Lower leg skin (tissue), 4 donors: Measurements from ENCODE around the gene FERMT3. TPM values are rescaled to one million over a fixed set of nuclear protein-coding genes. Genes with fewer than 3 reads are reported as not detected.
"Not testable (repeated sequence)": the region's sequence is repeated elsewhere in the genome, so short reads cannot be mapped to it uniquely, and the experiment has no call there.

ENCODE experiments used
- DNase-seq, 2 donors: peaks; one replicate each; pipeline ENCODE4 v3.0.0-alpha.2; 2019; ENCODE audit warnings: low spot score in 2 of 2
- H3K4me3 ChIP-seq: fragments of 200-600 bp; sonication (generic); 2 replicates; pipeline ENCODE4 v1.5.1; 2017; ENCODE audit warnings: mild to moderate bottlenecking, low read depth; ENCODE audit not compliant: poor library complexity, severe bottlenecking
- CTCF ChIP-seq, 3 donors: fragments of 450-650 bp; IDR thresholded peaks; one replicate each; pipeline ENCODE4 v1.5.1; 2016; ENCODE audit warnings: antibody characterized with exemption in 3 of 3, mild to moderate bottlenecking in 3 of 3, moderate library complexity in 2 of 3
- POLR2A ChIP-seq, 2 donors: fragments of 450-650 bp; IDR thresholded peaks; one replicate each; pipeline ENCODE4 v1.6.1; 2016 to 2017; ENCODE audit warnings: antibody characterized with exemption in 2 of 2, mild to moderate bottlenecking in 1 of 2, moderate library complexity in 1 of 2
- WGBS, 2 donors: methylation state at CpG; one replicate each; pipeline ENCODE4 v1.1.5; 2018; 5-methylcytosine and 5-hydroxymethylcytosine counted together
- intact Hi-C: fragments of 100-400 bp; cut with DNase I; formaldehyde crosslinking; loops from one replicate; pipeline ENCODE4 v1.15.0; 2023; ENCODE audit warnings: low total_unique reads
- total RNA-seq, 4 donors: library from RNA; depleted of rRNA; stranded (reverse); fragments of >200 nt; gene quantifications; one replicate each; pipeline ENCODE4 v1.1.0, GENCODE V29; 2016

FERMT3 gene
- total RNA-seq, 4 donors from 2014 or later = 5.1 to 10.5 (median 8.9) TPM

- 4 to 8% methylated on average over 5 to 6 of the region's 6 CpGs for WGBS, 2 donors
- TF ChIP-seq POLR2A (IDR thresholded peaks at IDR 0.05) = no peak
- no peak for TF ChIP-seq CTCF (IDR thresholded peaks at IDR 0.05)
- intact Hi-C loops = no loop called here
Measured at GRCh38 chr11:64245401-64245796, 38.9 kb downstream of the FERMT3 start.

GRCh38 chr11:64245797-64246620 lies 39.5 kb downstream of the FERMT3 start:
- WGBS, 2 donors = 1 to 2% methylated on average over 30 to 34 of the region's 46 CpGs
- intact Hi-C loops = no loop called here
- TF ChIP-seq CTCF (IDR thresholded peaks at IDR 0.05) (no peak), POLR2A (IDR thresholded peaks at IDR 0.05) (no peak)
- peak; percentile 90 to 98 for DNase-seq
- peak overlapping the region; percentile 74 for H3K4me3 ChIP-seq

More at GRCh38 chr11:64245401-64245796, 38.9 kb downstream of the FERMT3 start:
- no peak for DNase-seq
- H3K4me3 ChIP-seq = peak overlapping the region; percentile 74

GRCh38 chr11:64246621-64246870 lies 40.0 kb downstream of the FERMT3 start:
- intact Hi-C loops, DNase-seq: not testable (repeated sequence)
- WGBS, 2 donors = no CpG with 5 or more reads among the region's 43 CpGs
- peak overlapping the region; percentile 74 for H3K4me3 ChIP-seq

- TF ChIP-seq POLR2A (IDR thresholded peaks at IDR 0.05) = no peak
- no peak for TF ChIP-seq CTCF (IDR thresholded peaks at IDR 0.05)
- DNase-seq = peak; percentile 85 to 98
- peak within 1 kb of the TSS; percentile 74 for H3K4me3 ChIP-seq
- intact Hi-C loops = no loop called here
- 0 to 1% methylated on average over 18 to 67 of the region's 74 CpGs for WGBS, 2 donors
Measured at GRCh38 chr11:64246871-64247728, 40.6 kb downstream of the FERMT3 start, which contains the start of gene PPP1R14B. PPP1R14B (minus strand) TSS chr11:64246943; CDS start chr11:64246673, 270 bp downstream.

GRCh38 chr11:64247729-64248531 lies 41.4 kb downstream of the FERMT3 start:
- H3K4me3 ChIP-seq = no peak overlapping the region
- intact Hi-C loops = no loop called here
- TF ChIP-seq CTCF (IDR thresholded peaks at IDR 0.05) (no peak), POLR2A (IDR thresholded peaks at IDR 0.05) (no peak)
- DNase-seq = no peak
- 35 to 40% methylated on average over 31 of the region's 31 CpGs for WGBS, 2 donors
